ENCODE results near the gene ELF4.

ELF4 gene

DNA sequence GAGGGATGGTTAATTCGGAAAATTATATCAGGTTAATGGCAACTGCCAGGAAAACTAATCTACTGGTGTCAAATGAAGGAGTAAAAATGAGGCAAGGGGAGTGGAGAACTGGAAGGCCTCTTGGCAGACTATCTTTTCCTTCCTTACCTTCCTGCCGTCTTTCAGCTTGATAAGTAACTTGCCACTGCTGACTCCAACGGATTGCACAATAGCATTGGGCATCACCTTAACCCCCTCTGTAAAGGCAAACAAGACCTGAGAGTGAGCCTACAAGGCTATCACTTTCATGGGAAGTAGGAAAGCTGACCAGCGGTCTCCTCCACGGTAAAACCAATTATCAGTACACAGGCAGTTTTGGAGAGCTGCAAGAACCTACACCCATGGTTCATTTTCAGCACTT, 26.2 kb upstream of the ELF4 start:
- no peak overlapping the region for H3K4me3 ChIP-seq (ENCODE audit: low read depth, low read length)
- H3K27ac ChIP-seq (ENCODE audit: extremely low read depth, low read depth, low read length) = no peak overlapping the region
- peaks cover 18 to 77% of the 10 kb centered on the region in 2 experiments for H3K36me3 ChIP-seq (ENCODE audit: control insufficient read depth in 2 of 2, insufficient read depth in 1 of 2, low read length in 2 of 2)
- TF ChIP-seq, protein P1, sequence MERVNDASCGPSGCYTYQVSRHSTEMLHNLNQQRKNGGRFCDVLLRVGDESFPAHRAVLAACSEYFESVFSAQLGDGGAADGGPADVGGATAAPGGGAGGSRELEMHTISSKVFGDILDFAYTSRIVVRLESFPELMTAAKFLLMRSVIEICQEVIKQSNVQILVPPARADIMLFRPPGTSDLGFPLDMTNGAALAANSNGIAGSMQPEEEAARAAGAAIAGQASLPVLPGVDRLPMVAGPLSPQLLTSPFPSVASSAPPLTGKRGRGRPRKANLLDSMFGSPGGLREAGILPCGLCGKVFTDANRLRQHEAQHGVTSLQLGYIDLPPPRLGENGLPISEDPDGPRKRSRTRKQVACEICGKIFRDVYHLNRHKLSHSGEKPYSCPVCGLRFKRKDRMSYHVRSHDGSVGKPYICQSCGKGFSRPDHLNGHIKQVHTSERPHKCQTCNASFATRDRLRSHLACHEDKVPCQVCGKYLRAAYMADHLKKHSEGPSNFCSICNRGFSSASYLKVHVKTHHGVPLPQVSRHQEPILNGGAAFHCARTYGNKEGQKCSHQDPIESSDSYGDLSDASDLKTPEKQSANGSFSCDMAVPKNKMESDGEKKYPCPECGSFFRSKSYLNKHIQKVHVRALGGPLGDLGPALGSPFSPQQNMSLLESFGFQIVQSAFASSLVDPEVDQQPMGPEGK (tag by site-specific recombination; IDR thresholded peaks at IDR 0.05) = no peak
- H3K9me3 ChIP-seq (ENCODE audit: control insufficient read depth, insufficient read depth, low read depth, low read length) = no peaks in the 10 kb centered on the region
- POLR2A ChIA-PET = no interaction called here
- no peaks in the 10 kb centered on the region for H3K4me1 ChIP-seq (ENCODE audit: control insufficient read depth, insufficient read depth, low read length)
- CTCF ChIA-PET = no interaction called here

DNA sequence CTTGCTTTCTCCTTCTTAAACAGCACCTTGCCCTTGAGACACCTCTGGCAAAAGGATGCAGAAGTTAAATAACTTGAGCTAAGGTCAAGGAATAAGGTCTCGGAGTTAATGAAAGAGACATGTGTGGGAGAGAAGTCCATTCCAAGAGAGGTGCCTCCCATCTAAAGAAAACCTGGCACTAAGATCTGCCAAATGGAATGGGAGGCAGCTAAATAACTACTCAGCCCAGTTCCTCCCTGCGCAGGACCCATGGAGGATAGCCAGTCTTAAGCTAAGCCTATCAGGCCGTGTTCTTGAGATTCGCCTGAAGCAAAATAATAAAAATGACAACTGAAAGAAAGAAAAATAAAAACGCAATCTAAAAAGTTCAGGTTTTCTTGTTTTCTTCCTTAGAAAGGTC, 20.7 kb upstream of the ELF4 start:
- TF ChIP-seq, protein P2, sequence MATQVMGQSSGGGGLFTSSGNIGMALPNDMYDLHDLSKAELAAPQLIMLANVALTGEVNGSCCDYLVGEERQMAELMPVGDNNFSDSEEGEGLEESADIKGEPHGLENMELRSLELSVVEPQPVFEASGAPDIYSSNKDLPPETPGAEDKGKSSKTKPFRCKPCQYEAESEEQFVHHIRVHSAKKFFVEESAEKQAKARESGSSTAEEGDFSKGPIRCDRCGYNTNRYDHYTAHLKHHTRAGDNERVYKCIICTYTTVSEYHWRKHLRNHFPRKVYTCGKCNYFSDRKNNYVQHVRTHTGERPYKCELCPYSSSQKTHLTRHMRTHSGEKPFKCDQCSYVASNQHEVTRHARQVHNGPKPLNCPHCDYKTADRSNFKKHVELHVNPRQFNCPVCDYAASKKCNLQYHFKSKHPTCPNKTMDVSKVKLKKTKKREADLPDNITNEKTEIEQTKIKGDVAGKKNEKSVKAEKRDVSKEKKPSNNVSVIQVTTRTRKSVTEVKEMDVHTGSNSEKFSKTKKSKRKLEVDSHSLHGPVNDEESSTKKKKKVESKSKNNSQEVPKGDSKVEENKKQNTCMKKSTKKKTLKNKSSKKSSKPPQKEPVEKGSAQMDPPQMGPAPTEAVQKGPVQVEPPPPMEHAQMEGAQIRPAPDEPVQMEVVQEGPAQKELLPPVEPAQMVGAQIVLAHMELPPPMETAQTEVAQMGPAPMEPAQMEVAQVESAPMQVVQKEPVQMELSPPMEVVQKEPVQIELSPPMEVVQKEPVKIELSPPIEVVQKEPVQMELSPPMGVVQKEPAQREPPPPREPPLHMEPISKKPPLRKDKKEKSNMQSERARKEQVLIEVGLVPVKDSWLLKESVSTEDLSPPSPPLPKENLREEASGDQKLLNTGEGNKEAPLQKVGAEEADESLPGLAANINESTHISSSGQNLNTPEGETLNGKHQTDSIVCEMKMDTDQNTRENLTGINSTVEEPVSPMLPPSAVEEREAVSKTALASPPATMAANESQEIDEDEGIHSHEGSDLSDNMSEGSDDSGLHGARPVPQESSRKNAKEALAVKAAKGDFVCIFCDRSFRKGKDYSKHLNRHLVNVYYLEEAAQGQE (tag by site-specific recombination; IDR thresholded peaks at IDR 0.05) = no peak
- TF ChIP-seq ZIC2 (tag by site-specific recombination; IDR thresholded peaks at IDR 0.05) = no peak
- TF ChIP-seq ZBTB17 (tag by site-specific recombination; IDR thresholded peaks at IDR 0.05) = no peak
- TF ChIP-seq, protein P3, sequence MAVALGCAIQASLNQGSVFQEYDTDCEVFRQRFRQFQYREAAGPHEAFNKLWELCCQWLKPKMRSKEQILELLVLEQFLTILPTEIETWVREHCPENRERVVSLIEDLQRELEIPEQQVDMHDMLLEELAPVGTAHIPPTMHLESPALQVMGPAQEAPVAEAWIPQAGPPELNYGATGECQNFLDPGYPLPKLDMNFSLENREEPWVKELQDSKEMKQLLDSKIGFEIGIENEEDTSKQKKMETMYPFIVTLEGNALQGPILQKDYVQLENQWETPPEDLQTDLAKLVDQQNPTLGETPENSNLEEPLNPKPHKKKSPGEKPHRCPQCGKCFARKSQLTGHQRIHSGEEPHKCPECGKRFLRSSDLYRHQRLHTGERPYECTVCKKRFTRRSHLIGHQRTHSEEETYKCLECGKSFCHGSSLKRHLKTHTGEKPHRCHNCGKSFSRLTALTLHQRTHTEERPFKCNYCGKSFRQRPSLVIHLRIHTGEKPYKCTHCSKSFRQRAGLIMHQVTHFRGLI (tag by site-specific recombination; IDR thresholded peaks at IDR 0.05) = no peak
- TF ChIP-seq ZNF610 (tag by site-specific recombination; IDR thresholded peaks at IDR 0.05; ENCODE audit: borderline replicate concordance) = no peak
- TF ChIP-seq, protein P4, sequence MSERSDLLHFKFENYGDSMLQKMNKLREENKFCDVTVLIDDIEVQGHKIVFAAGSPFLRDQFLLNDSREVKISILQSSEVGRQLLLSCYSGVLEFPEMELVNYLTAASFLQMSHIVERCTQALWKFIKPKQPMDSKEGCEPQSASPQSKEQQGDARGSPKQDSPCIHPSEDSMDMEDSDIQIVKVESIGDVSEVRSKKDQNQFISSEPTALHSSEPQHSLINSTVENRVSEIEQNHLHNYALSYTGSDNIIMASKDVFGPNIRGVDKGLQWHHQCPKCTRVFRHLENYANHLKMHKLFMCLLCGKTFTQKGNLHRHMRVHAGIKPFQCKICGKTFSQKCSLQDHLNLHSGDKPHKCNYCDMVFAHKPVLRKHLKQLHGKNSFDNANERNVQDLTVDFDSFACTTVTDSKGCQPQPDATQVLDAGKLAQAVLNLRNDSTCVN (tag by site-specific recombination; optimal IDR thresholded peaks at IDR 0.05) = no peak
- TF ChIP-seq, protein P5, sequence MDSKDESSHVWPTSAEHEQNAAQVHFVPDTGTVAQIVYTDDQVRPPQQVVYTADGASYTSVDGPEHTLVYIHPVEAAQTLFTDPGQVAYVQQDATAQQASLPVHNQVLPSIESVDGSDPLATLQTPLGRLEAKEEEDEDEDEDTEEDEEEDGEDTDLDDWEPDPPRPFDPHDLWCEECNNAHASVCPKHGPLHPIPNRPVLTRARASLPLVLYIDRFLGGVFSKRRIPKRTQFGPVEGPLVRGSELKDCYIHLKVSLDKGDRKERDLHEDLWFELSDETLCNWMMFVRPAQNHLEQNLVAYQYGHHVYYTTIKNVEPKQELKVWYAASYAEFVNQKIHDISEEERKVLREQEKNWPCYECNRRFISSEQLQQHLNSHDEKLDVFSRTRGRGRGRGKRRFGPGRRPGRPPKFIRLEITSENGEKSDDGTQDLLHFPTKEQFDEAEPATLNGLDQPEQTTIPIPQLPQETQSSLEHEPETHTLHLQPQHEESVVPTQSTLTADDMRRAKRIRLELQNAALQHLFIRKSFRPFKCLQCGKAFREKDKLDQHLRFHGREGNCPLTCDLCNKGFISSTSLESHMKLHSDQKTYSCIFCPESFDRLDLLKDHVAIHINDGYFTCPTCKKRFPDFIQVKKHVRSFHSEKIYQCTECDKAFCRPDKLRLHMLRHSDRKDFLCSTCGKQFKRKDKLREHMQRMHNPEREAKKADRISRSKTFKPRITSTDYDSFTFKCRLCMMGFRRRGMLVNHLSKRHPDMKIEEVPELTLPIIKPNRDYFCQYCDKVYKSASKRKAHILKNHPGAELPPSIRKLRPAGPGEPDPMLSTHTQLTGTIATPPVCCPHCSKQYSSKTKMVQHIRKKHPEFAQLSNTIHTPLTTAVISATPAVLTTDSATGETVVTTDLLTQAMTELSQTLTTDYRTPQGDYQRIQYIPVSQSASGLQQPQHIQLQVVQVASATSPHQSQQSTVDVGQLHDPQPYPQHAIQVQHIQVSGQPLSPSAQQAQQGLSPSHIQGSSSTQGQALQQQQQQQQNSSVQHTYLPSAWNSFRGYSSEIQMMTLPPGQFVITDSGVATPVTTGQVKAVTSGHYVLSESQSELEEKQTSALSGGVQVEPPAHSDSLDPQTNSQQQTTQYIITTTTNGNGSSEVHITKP (tag by site-specific recombination; IDR thresholded peaks at IDR 0.05) = no peak
- TF ChIP-seq KLF9 (tag by site-specific recombination; IDR thresholded peaks at IDR 0.05; ENCODE audit: low read depth) = no peak
- H3K9me3 ChIP-seq (ENCODE audit: control insufficient read depth, insufficient read depth, low read depth, low read length) = no peaks in the 10 kb centered on the region
- no peak overlapping the region for H3K27ac ChIP-seq (ENCODE audit: extremely low read depth, low read depth, low read length)
- H3K4me3 ChIP-seq (ENCODE audit: low read depth, low read length) = no peak overlapping the region
- H3K4me1 ChIP-seq (ENCODE audit: control insufficient read depth, insufficient read depth, low read length) = no peaks in the 10 kb centered on the region
- ChIA-PET CTCF (interaction anchor here (0.9 kb wide), 1 partner anchor 51 kb away, joined by 3 read pairs; no protein-coding TSS in a partner anchor), POLR2A (no interaction called here)
- peaks cover 33 to 82% of the 10 kb centered on the region in 2 experiments for H3K36me3 ChIP-seq (ENCODE audit: control insufficient read depth in 2 of 2, insufficient read depth in 1 of 2, low read length in 2 of 2)
